Heart left ventricle (tissue), 16 donors: ENCODE results near the gene MVD. TPM values are rescaled to one million over a fixed set of nuclear protein-coding genes. Genes with fewer than 3 reads are reported as not detected.
A peak's percentile ranks its signal among the peaks of the same experiment; 100 is the strongest.

Experiments used
- ATAC-seq, 4 donors: fragments of 200-7000 bp; cut with Tn5 transposase; one replicate each; pipeline ENCODE4 v1.9.1; 2020 to 2022; ENCODE audit warnings: moderate library complexity in 4 of 4, mild to moderate bottlenecking in 3 of 4, moderate number of reproducible peaks in 1 of 4
- DNase-seq, 5 donors: peaks; one replicate each; pipeline ENCODE4 v3.0.0-alpha.2; 2020
- H3K27ac ChIP-seq, 12 donors: fragments of 200-600 bp; sonication (generic) in 4 of 12; one replicate each; pipeline versions ENCODE4 v1.5.0 to v1.8.0; 2016 to 2022; ENCODE audit warnings: mild to moderate bottlenecking in 2 of 12
- H3K27me3 ChIP-seq, 9 donors: fragments of 200-600 bp; sonication (generic) in 2 of 9; one replicate each; pipeline versions ENCODE4 v1.5.1 to v1.8.0; 2016 to 2022; ENCODE audit warnings: mild to moderate bottlenecking in 3 of 9
- H3K36me3 ChIP-seq, 9 donors: fragments of 200-600 bp; sonication (generic) in 2 of 9; one replicate each; pipeline versions ENCODE4 v1.5.0 to v1.8.0; 2018 to 2022; ENCODE audit warnings: mild to moderate bottlenecking in 2 of 9
- H3K4me1 ChIP-seq, 12 donors: fragments of 200-600 bp; sonication (generic) in 4 of 12; one replicate each; pipeline versions ENCODE4 v1.5.0 to v1.8.0; 2016 to 2022; ENCODE audit warnings: mild to moderate bottlenecking in 3 of 12
- H3K4me3 ChIP-seq, 12 donors: fragments of 200-600 bp; sonication (generic) in 4 of 12; one replicate each; pipeline versions ENCODE4 v1.5.0 to v1.8.0; 2017 to 2022; ENCODE audit warnings: mild to moderate bottlenecking in 9 of 12, moderate library complexity in 4 of 12
- H3K9me3 ChIP-seq, 12 donors: fragments of 200-600 bp; sonication (generic) in 4 of 12; one replicate each; pipeline versions ENCODE4 v1.5.0 to v1.8.0; 2016 to 2022; ENCODE audit warnings: mild to moderate bottlenecking in 1 of 12
- CTCF ChIP-seq, 12 donors: fragments of 200-600 bp; sonication (generic) in 4 of 12; IDR thresholded peaks; one replicate each; pipeline versions ENCODE4 v1.5.0 to v1.8.0; 2018 to 2022; ENCODE audit warnings: antibody characterized with exemption in 12 of 12, mild to moderate bottlenecking in 5 of 12
- POLR2A ChIP-seq, 2 donors: fragments of 450-650 bp; IDR thresholded peaks; one replicate each; pipeline ENCODE4 v1.6.1; 2017; ENCODE audit warnings: antibody characterized with exemption in 2 of 2, mild to moderate bottlenecking in 2 of 2, moderate library complexity in 2 of 2
- WGBS, 4 donors: extraction: QIAGEN DNeasy Blood & Tissue Kit in 2 of 4; methylation state at CpG; one replicate each; pipeline versions ENCODE4 v1.1.5 to v1.1.7; 2013 to 2018; 5-methylcytosine and 5-hydroxymethylcytosine counted together
- intact Hi-C, 10 donors: fragments of 100-400 bp; cut with DNase I; formaldehyde crosslinking; loops; one replicate each; pipeline versions ENCODE4 v1.11.1 to v1.14.2; 2022
- polyA plus RNA-seq, 2 donors: library from polyadenylated mRNA; stranded (reverse); fragments of 200-250 nt; gene quantifications; one replicate each; pipeline ENCODE4 v1.2.3, GENCODE V29; 2013
- total RNA-seq, 9 donors: library from RNA; depleted of rRNA in 2 of 9; stranded (reverse); fragments of >200 nt in 2 of 9; fragmentation: NEBNext Ultra II Directional in 3 of 9; extraction: Animal tissue kit (Norgen Biotek cat#: 25700) in 3 of 9; gene quantifications; one replicate each; pipeline versions ENCODE4 v1.1.0 to v1.2.4, GENCODE V29; 2016 to 2023
- donor health status: ischemic (EF 13 %, LVEDD 7.1; RV severe dilation, severe dysfunction).
- donor health status: healthy with polysubstance abuse.
- donor health status: DM: no; HTN: yes; CAD: no.
- donor health status: DM: no; HTN: no; CAD: no.
- donor health status: ischemic (EF 25% LVEDD 6.9; RV normal size, moderate dysfunction).
- donor health status: ischemic (EF 25% LVEDD 5.7; RV mildly dilated, moderate dysfunction).
- donor health status: healthy.
- donor health status: DM: yes; HTN: yes; CAD: no.
- donor health status: ischemic (EF 35%, LVEDD 5.7; RV mildly dilated, moderate dysfunction).
- donor health status: nonischemic (EF 11% LVEDD 7.7; RV severe dilation, severe dysfunction).
- donor health status: DM: yes; HTN: yes; CAD: no.
- donor health status: PGD.
- donor health status: ischemic (EF 29% LVEDD 5.4; RV normal size, mild dysfunction).
- donor health status: nonischemic (EF 23%, LVEDD 6.1; RV moderate dilation, normal function).

The MVD gene
- total and polyA plus RNA-seq, 11 donors: 17.5 to 41.2 (median 21.0) TPM

- peaks cover 0 to 45% (median 9%) of the 10 kb centered on the region in 9 donors for H3K27me3 ChIP-seq
- ATAC-seq (peak in 2 of 4 donors; percentile 19 to 44), DNase-seq (peak in 1 of 5 donors; percentile 73)
- TF ChIP-seq POLR2A (IDR thresholded peaks at IDR 0.05) (no peak), CTCF (IDR thresholded peaks at IDR 0.05) (no peak)
- peaks cover 0 to 22% (median 4%) of the 10 kb centered on the region in 12 donors for H3K4me1 ChIP-seq
- H3K27ac ChIP-seq: peak overlapping the region in 1 of 12 donors; percentile 9
- H3K9me3 ChIP-seq: no peaks in the 10 kb centered on the region
- peaks cover 0 to 13% (median 7%) of the 10 kb centered on the region in 9 donors for H3K36me3 ChIP-seq
- 79 to 90% (median 82%) methylated on average over 19 to 26 of the region's 26 CpGs for WGBS, 4 donors
- intact Hi-C loops: no loop called here
- no peak overlapping the region for H3K4me3 ChIP-seq
Measured at GRCh38 chr16:88691924-88692560, 29.2 kb upstream of the MVD start.

DNA sequence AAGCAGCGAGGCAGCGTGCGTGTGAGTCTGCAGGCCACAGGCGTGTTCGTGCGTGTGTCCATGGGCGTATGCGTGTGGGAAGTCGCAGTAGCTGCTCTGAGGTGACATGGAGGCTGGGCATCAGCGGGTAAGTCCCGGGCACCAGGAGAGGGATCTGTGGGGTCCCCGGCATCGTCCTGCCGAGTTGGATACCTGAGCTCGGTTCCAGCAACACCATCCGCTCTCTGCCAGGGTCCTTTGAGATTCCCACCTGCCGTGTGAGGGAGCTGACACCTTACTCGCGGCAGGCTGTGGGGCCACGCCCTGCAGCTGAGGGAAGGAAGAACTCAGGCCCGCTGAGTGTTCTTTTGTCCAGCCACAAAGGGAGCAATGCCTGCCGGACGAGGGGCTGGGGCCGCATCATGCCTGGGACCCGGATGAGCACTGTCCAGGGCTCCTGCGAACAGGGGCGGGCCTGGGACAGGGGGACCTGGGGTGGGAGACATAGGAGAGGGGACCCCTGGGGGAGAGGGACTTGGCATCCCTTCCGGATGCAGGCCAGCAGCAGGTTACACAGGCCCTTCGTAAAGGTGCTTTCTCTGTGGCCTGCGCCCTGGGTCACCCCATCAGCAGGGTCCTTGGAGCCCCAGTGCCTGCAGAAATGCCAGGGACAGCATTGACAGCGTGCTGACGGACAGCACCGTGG is 28.4 kb upstream of the MVD start:
- Histone ChIP-seq H3K4me1 (peaks cover 0 to 28% (median 10%) of the 10 kb centered on the region in 12 donors), H3K27ac (peak overlapping the region in 1 of 12 donors; percentile 9), H3K36me3 (peaks cover 0 to 6% (median 0%) of the 10 kb centered on the region in 9 donors), H3K27me3 (peaks cover 0 to 53% (median 9%) of the 10 kb centered on the region in 9 donors), H3K9me3 (no peaks in the 10 kb centered on the region), H3K4me3 (no peak overlapping the region)
- 85 to 91% (median 89%) methylated on average over 19 to 33 of the region's 33 CpGs for WGBS, 4 donors
- intact Hi-C loops: no loop called here
- ATAC-seq (no peak), DNase-seq (peak in 1 of 5 donors; percentile 58)
- TF ChIP-seq CTCF (IDR thresholded peaks at IDR 0.05): no peak
- no peak for TF ChIP-seq POLR2A (IDR thresholded peaks at IDR 0.05)

DNA sequence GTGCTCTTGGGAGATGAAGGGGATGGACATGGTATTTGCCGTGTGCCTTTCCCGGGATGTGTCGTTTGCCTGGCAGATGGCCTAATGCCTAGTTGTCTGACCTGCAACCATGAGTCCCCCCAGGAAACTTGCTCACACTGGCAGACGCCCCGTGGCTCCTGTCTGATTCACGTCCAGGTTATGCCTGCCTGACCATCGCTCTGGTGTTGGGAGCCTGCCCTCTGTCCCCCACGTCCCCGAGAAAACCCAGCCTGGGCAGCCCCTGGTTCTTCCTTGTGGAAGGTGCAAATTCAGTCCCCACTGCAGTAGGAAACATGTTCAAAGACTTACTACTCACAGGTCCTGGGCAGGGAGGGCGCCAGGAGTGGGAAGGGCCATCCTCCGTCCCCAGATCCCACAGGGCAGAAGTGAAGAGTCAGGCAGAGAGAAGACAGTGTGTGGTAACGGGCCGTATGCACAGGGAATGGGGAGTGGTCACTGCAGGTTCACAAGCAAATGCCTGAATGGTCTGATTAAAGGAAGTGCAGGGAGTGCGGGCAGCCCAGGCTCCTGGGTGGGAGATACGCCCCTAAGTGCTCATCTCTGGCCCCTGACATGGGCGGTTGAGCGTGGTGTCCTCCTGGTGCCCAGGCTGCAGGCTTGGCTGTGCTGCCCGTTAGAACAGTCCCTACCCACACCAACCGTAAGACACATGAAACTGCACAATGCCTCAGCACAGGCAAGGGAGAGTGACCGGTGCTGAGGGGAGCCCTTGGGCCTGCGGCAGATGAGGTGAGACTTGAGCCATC is 27.6 kb upstream of the MVD start:
- peaks cover 0 to 60% (median 9%) of the 10 kb centered on the region in 9 donors for H3K27me3 ChIP-seq
- TF ChIP-seq CTCF (IDR thresholded peaks at IDR 0.05) (no peak), POLR2A (IDR thresholded peaks at IDR 0.05) (no peak)

More for the DNA sequence above, 27.6 kb upstream of the MVD start:
- intact Hi-C loops: no loop called here
- no peak overlapping the region for H3K4me3 ChIP-seq
- no peak overlapping the region for H3K27ac ChIP-seq
- no peaks in the 10 kb centered on the region for H3K9me3 ChIP-seq
- no peaks in the 10 kb centered on the region for H3K36me3 ChIP-seq
- DNase-seq (no peak), ATAC-seq (no peak)
- peaks cover 0 to 35% (median 17%) of the 10 kb centered on the region in 12 donors for H3K4me1 ChIP-seq
- 85 to 92% (median 85%) methylated on average over 12 to 21 of the region's 21 CpGs for WGBS, 4 donors
